ENCODE data around the gene KBTBD6.

KBTBD6 gene

DNA sequence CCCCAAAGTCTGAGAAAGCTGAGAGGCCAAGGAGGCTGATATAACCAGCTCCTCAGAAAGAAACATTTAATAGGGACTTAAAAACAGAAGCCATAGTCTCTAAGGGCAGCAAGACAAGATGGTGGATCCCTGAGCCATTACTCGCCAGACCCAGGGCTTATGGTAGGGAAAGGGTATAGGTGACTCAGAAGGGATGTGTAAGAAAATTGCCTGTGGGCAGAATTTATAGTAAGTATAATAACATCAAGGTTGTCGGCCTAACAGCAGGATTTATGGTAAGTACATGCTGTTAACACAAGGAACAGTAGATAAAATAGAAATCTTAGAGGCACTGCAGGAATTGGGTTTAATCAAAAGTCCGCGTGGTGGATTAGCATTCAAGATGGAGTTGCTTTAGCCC, 14.7 kb downstream of the KBTBD6 start:
- no peak for ATAC-seq
- TF ChIP-seq CREB5 (CRISPR knock-in tag; IDR thresholded peaks at IDR 0.05; ENCODE audit: low read depth) (no peak), GLIS3 (CRISPR knock-in tag; IDR thresholded peaks at IDR 0.05) (no peak), CSDC2 (CRISPR knock-in tag; IDR thresholded peaks at IDR 0.05) (no peak), BACH2 (CRISPR knock-in tag; IDR thresholded peaks at IDR 0.05; ENCODE audit: borderline replicate concordance) (no peak), ZFP3 (CRISPR knock-in tag; IDR thresholded peaks at IDR 0.05) (no peak)
- TF ChIP-seq, protein P1, sequence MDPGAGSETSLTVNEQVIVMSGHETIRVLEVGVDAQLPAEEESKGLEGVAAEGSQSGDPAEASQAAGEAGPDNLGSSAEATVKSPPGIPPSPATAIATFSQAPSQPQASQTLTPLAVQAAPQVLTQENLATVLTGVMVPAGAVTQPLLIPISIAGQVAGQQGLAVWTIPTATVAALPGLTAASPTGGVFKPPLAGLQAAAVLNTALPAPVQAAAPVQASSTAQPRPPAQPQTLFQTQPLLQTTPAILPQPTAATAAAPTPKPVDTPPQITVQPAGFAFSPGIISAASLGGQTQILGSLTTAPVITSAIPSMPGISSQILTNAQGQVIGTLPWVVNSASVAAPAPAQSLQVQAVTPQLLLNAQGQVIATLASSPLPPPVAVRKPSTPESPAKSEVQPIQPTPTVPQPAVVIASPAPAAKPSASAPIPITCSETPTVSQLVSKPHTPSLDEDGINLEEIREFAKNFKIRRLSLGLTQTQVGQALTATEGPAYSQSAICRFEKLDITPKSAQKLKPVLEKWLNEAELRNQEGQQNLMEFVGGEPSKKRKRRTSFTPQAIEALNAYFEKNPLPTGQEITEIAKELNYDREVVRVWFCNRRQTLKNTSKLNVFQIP (CRISPR knock-in tag; IDR thresholded peaks at IDR 0.05; ENCODE audit: borderline replicate concordance, low read depth), result no peak

- ATAC-seq, result no peak
- no peak for TF ChIP-seq ARNTL (CRISPR knock-in tag; IDR thresholded peaks at IDR 0.05; ENCODE audit: borderline replicate concordance, low read depth)
- no peak for TF ChIP-seq ZC3H10 (CRISPR knock-in tag; IDR thresholded peaks at IDR 0.05)
- no peak for TF ChIP-seq TOX (CRISPR knock-in tag; IDR thresholded peaks at IDR 0.05; ENCODE audit: borderline replicate concordance)
- TF ChIP-seq SNAI2 (CRISPR knock-in tag; IDR thresholded peaks at IDR 0.05), result no peak
- no peak for TF ChIP-seq ZFP30 (CRISPR knock-in tag; IDR thresholded peaks at IDR 0.05)
- TF ChIP-seq TCF4 (CRISPR knock-in tag; IDR thresholded peaks at IDR 0.05; ENCODE audit: borderline replicate concordance), result no peak
- TF ChIP-seq ESRRG (CRISPR knock-in tag; IDR thresholded peaks at IDR 0.05), result no peak
- no peak for TF ChIP-seq ZFP3 (CRISPR knock-in tag; IDR thresholded peaks at IDR 0.05)
- no peak for TF ChIP-seq CREB5 (CRISPR knock-in tag; IDR thresholded peaks at IDR 0.05; ENCODE audit: low read depth)
- TF ChIP-seq ZNF8 (CRISPR knock-in tag; IDR thresholded peaks at IDR 0.05), result no peak
- TF ChIP-seq, protein P2, sequence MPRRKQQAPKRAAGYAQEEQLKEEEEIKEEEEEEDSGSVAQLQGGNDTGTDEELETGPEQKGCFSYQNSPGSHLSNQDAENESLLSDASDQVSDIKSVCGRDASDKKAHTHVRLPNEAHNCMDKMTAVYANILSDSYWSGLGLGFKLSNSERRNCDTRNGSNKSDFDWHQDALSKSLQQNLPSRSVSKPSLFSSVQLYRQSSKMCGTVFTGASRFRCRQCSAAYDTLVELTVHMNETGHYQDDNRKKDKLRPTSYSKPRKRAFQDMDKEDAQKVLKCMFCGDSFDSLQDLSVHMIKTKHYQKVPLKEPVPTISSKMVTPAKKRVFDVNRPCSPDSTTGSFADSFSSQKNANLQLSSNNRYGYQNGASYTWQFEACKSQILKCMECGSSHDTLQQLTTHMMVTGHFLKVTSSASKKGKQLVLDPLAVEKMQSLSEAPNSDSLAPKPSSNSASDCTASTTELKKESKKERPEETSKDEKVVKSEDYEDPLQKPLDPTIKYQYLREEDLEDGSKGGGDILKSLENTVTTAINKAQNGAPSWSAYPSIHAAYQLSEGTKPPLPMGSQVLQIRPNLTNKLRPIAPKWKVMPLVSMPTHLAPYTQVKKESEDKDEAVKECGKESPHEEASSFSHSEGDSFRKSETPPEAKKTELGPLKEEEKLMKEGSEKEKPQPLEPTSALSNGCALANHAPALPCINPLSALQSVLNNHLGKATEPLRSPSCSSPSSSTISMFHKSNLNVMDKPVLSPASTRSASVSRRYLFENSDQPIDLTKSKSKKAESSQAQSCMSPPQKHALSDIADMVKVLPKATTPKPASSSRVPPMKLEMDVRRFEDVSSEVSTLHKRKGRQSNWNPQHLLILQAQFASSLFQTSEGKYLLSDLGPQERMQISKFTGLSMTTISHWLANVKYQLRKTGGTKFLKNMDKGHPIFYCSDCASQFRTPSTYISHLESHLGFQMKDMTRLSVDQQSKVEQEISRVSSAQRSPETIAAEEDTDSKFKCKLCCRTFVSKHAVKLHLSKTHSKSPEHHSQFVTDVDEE (CRISPR knock-in tag; IDR thresholded peaks at IDR 0.05), result no peak
- no peak for TF ChIP-seq ZNF70 (CRISPR knock-in tag; IDR thresholded peaks at IDR 0.05)
- no peak for TF ChIP-seq OSR1 (CRISPR knock-in tag; IDR thresholded peaks at IDR 0.05)
Observed at GRCh38 chr13:41111454-41111853, 21.1 kb downstream of the KBTBD6 start.

- ATAC-seq, result no peak
- TF ChIP-seq PPARA (CRISPR knock-in tag; IDR thresholded peaks at IDR 0.05; ENCODE audit: borderline replicate concordance), result no peak
- no peak for TF ChIP-seq OSR1 (CRISPR knock-in tag; IDR thresholded peaks at IDR 0.05)
- TF ChIP-seq RARB (CRISPR knock-in tag; IDR thresholded peaks at IDR 0.05), result no peak
- no peak for TF ChIP-seq PATZ1 (CRISPR knock-in tag; IDR thresholded peaks at IDR 0.05; ENCODE audit: borderline replicate concordance)
- no peak for TF ChIP-seq ZFP3 (CRISPR knock-in tag; IDR thresholded peaks at IDR 0.05)
- no peak for TF ChIP-seq ESRRG (CRISPR knock-in tag; IDR thresholded peaks at IDR 0.05)
- no peak for TF ChIP-seq ZC3H10 (CRISPR knock-in tag; IDR thresholded peaks at IDR 0.05)
- TF ChIP-seq CSRNP3 (CRISPR knock-in tag; IDR thresholded peaks at IDR 0.05), result no peak
Observed at GRCh38 chr13:41107584-41108014, 25.0 kb downstream of the KBTBD6 start.
